GM12878 (cell line): ENCODE results near the gene LMX1A. TPM values are rescaled to one million over a fixed set of nuclear protein-coding genes. Genes with fewer than 3 reads are reported as not detected.

Experiments used
- ATAC-seq: fragments of 200-7000 bp; cut with Tn5 transposase; 3 replicates; pipeline ENCODE4 v1.9.1; 2020; ENCODE audit warnings: mild to moderate bottlenecking, moderate library complexity
- BruUV-seq: library from RNA; stranded (reverse); fragments of 400-500 nt; replicated peaks from 2 replicates; lab custom pipeline; 2021; lab: Mats Ljungman, UMichigan
- CTCF ChIA-PET: fragments of 300-600 bp; sonication (Branson Sonifier 250); formaldehyde crosslinking; extraction: SDS; loops from one replicate; lab custom pipeline; 2021; ENCODE audit warnings: inconsistent platforms; lab: Yijun Ruan, JAX
- POLR2A ChIA-PET: fragments of 350-600 bp; formaldehyde crosslinking; extraction: SDS; loops from one replicate; lab custom pipeline; 2021; ENCODE audit warnings: inconsistent platforms; lab: Charles Lee
- RAD21 ChIA-PET: fragments of 300-600 bp; sonication (Branson Sonifier 250); formaldehyde crosslinking; loops from one replicate; lab custom pipeline; 2023; ENCODE audit warnings: antibody characterized with exemption; ENCODE audit not compliant: unreplicated experiment; lab: Charles Lee
- SMC1A ChIA-PET: fragments of 300-600 bp; sonication (Branson Sonifier 250); formaldehyde crosslinking; loops from one replicate; lab custom pipeline; 2023; ENCODE audit not compliant: unreplicated experiment, uncharacterized antibody; lab: Charles Lee
- DNase-seq: peaks from one replicate; pipeline ENCODE4 v3.0.0-alpha.2; 2011; ENCODE audit warnings: low read depth, low spot score
- FAIRE-seq: peaks from 3 replicates; lab custom pipeline; 2011; peaks lifted over from hg19 to GRCh38; lab: Jason Lieb, UNC
- H2AFZ ChIP-seq: 2 replicates; pipeline ENCODE4 v1.6.0; 2011; ENCODE audit warnings: low read depth, low read length, control low read depth; ENCODE audit not compliant: control insufficient read depth
- H3K27ac ChIP-seq: 2 replicates; pipeline ENCODE4 v1.5.1; 2011; ENCODE audit warnings: control low read depth; ENCODE audit not compliant: control insufficient read depth, insufficient read depth
- H3K27me3 ChIP-seq, 2 experiments: replicated peaks in 1 of 2; 2 replicates each; pipeline versions ENCODE4 v1.6.0 to v1.6.1; 2011; ENCODE audit warnings: low read length in 1 of 2; ENCODE audit not compliant: control insufficient read depth in 2 of 2, insufficient read depth in 2 of 2
- H3K36me3 ChIP-seq, 2 experiments: 2 replicates each; pipeline ENCODE4 v1.5.1; 2011; ENCODE audit warnings: low read length in 1 of 2; ENCODE audit not compliant: control insufficient read depth in 2 of 2, insufficient read depth in 2 of 2
- H3K4me1 ChIP-seq: 2 replicates; pipeline ENCODE4 v1.6.1; 2011; ENCODE audit warnings: mild to moderate bottlenecking, low read length, moderate library complexity, mixed read lengths; ENCODE audit not compliant: control insufficient read depth, insufficient read depth
- H3K4me2 ChIP-seq: 2 replicates; pipeline ENCODE4 v1.6.0; 2011; ENCODE audit warnings: control low read depth; ENCODE audit not compliant: control insufficient read depth, insufficient read depth
- H3K4me3 ChIP-seq: fragments of 200-600 bp; sonication (generic); 2 replicates; pipeline ENCODE4 v1.5.1; 2016
- H3K79me2 ChIP-seq: 2 replicates; pipeline ENCODE4 v1.6.0; 2011; ENCODE audit warnings: low read length; ENCODE audit not compliant: control insufficient read depth, insufficient read depth
- H3K9ac ChIP-seq: 2 replicates; pipeline ENCODE4 v1.8.0; 2011; ENCODE audit warnings: low read length, control low read depth, mixed read lengths; ENCODE audit not compliant: control insufficient read depth, insufficient read depth
- H3K9me3 ChIP-seq: replicated peaks from 3 replicates; pipeline ENCODE4 v1.5.1; 2011; ENCODE audit warnings: mild to moderate bottlenecking, low read length; ENCODE audit not compliant: control insufficient read depth, insufficient read depth
- H4K20me1 ChIP-seq: 2 replicates; pipeline ENCODE4 v1.6.0; 2011; ENCODE audit not compliant: control insufficient read depth, insufficient read depth
- EED ChIP-seq: sonication (generic); IDR thresholded peaks from 2 replicates; pipeline ENCODE4 v1.6.1; 2016; ENCODE audit warnings: antibody characterized with exemption, low read depth
- RUNX3 ChIP-seq: IDR thresholded peaks from 2 replicates; pipeline ENCODE4 v1.6.1; 2012; ENCODE audit warnings: low read length, inconsistent platforms
- SMARCA5 ChIP-seq: fragments of 450-650 bp; IDR thresholded peaks from 2 replicates; pipeline ENCODE4 v1.6.1; 2017; ENCODE audit warnings: mild to moderate bottlenecking
- SREBF2 ChIP-seq: IDR thresholded peaks from 2 replicates; pipeline ENCODE4 v1.6.1; 2012; ENCODE audit warnings: mild to moderate bottlenecking, low read length
- ZNF207 ChIP-seq: fragments of 450-650 bp; IDR thresholded peaks from 2 replicates; pipeline ENCODE4 v1.6.1; 2014; ENCODE audit warnings: antibody characterized with exemption, mild to moderate bottlenecking, borderline replicate concordance
- ZZZ3 ChIP-seq: IDR thresholded peaks from 2 replicates; pipeline ENCODE4 v1.6.1; 2011; ENCODE audit warnings: low read depth; ENCODE audit not compliant: control insufficient read depth, insufficient read length
- WGBS: methylation state at CpG from one replicate; pipeline ENCODE4 v1.1.6; 2016; ENCODE audit warnings: low lambda C conversion rate; ENCODE audit not compliant: insufficient replicate concordance, insufficient coverage; ENCODE audit errors: missing lambda C conversion rate; 5-methylcytosine and 5-hydroxymethylcytosine counted together
- in situ Hi-C: fragments of 300-500 bp; cut with MboI; formaldehyde crosslinking; loops from 9 replicates; pipeline ENCODE4 v1.14.3; 2018; ENCODE audit warnings: mixed read lengths
- intact Hi-C: fragments of 100-400 bp; cut with micrococcal nuclease; formaldehyde crosslinking; loops from one replicate; pipeline ENCODE4 v1.14.2; 2022; ENCODE audit not compliant: unreplicated experiment
- polyA plus RNA-seq, 11 experiments: library from polyadenylated mRNA; depleted of rRNA in 4 of 11; unstranded in 6 of 11; stranded (reverse) in 5 of 11; fragments of >200 nt; fragmentation: Nextera tagmentation in 4 of 11; fragmentation: Illumina TruSeq in 1 of 11; extraction: Ambion mirVana in 4 of 11; extraction: Trizol in 1 of 11; gene quantifications; 1 replicate in 1 of 11; 2 replicates in 10 of 11; pipeline versions ENCODE4 v1.2.1 to v1.2.3, GENCODE V29; 2011 to 2016; ENCODE audit warnings: inconsistent platforms in 2 of 11, missing spikeins in 2 of 11, low read depth in 1 of 11
- total RNA-seq, 4 experiments: library from RNA; depleted of rRNA in 3 of 4; stranded (reverse); fragments of >200 nt in 3 of 4; fragmentation: Illumina TruSeq in 1 of 4; extraction: Trizol in 1 of 4; gene quantifications; 2 replicates each; pipeline versions ENCODE4 v1.2.1 to v1.2.3, GENCODE V29; 2013 to 2021
- TF ChIP-seq, protein P1 (sequence below): fragments of 450-650 bp; IDR thresholded peaks from 2 replicates; pipeline ENCODE4 v1.6.1; 2017; ENCODE audit warnings: mild to moderate bottlenecking

Gene LMX1A
- total and polyA plus RNA-seq, 10 of the 15 experiments (the other 5 are each of a cell fraction or from before 2014, with no cell fraction given), result not detected

DNA sequence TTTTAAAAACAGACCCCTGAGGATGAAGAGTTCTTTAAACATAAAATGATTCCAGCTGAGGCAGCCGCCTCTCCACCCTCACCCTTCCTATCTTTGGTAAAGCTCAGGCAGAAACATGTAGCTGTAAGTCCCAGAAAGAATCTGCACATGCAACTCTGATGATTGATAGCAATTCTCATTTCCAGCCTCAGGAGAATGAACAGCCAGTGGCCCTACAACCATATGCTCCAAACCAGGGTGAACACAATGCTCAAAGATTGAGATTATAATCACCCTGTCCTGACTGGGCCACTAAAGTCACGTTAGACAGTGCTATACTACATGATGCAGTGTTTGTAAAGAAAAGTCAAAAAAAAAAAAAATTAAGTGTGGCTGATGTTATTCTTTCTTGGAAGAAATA lies 80.2 kb downstream of the LMX1A start:
- SMC1A ChIA-PET, result no interaction called here
- TF ChIP-seq, protein P1, sequence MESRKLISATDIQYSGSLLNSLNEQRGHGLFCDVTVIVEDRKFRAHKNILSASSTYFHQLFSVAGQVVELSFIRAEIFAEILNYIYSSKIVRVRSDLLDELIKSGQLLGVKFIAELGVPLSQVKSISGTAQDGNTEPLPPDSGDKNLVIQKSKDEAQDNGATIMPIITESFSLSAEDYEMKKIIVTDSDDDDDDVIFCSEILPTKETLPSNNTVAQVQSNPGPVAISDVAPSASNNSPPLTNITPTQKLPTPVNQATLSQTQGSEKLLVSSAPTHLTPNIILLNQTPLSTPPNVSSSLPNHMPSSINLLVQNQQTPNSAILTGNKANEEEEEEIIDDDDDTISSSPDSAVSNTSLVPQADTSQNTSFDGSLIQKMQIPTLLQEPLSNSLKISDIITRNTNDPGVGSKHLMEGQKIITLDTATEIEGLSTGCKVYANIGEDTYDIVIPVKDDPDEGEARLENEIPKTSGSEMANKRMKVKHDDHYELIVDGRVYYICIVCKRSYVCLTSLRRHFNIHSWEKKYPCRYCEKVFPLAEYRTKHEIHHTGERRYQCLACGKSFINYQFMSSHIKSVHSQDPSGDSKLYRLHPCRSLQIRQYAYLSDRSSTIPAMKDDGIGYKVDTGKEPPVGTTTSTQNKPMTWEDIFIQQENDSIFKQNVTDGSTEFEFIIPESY, result no peak
- TF ChIP-seq EED, result no peak
- TF ChIP-seq SREBF2, result no peak
- TF ChIP-seq ZZZ3, result no peak
- no peak for TF ChIP-seq ZNF207
- TF ChIP-seq SMARCA5, result no peak
- TF ChIP-seq RUNX3, result no peak
- TF ChIP-seq, all 136 proteins: peak for 0
- no peak for FAIRE-seq
- ChIA-PET RAD21 (no interaction called here), POLR2A (no interaction called here), CTCF (interaction anchor here (0.7 kb wide), 1 partner anchor 18 kb away, joined by 3 read pairs; no protein-coding TSS in a partner anchor)
- BruUV-seq, result no TSS peak
- Histone ChIP-seq H3K36me3 (no peaks in the 10 kb centered on the region), H3K9ac (no peak overlapping the region), H3K4me2 (no peak overlapping the region), H3K4me1 (no peaks in the 10 kb centered on the region), H3K27me3 (no peaks in the 10 kb centered on the region), H2AFZ (no peak overlapping the region), H4K20me1 (no peaks in the 10 kb centered on the region), H3K79me2 (no peaks in the 10 kb centered on the region), H3K9me3 (no peaks in the 10 kb centered on the region), H3K4me3 (no peak overlapping the region), H3K27ac (no peak overlapping the region)
- ATAC-seq, result no peak
- no peak for DNase-seq
- in situ Hi-C loops, result no loop called here
- 0% methylated on average over 2 of the region's 2 CpGs for WGBS
- intact Hi-C loops, result no loop called here
